Stimulated activated CD8-positive, alpha-beta memory T cell treated with anti-CD3 and anti-CD28 coated beads, Interleukin-2, amount 100 ng/mL, for 1 hour (primary cell): ENCODE data around the gene WDPCP.
"Not testable (repeated sequence)": the region's sequence is repeated elsewhere in the genome, so short reads cannot be mapped to it uniquely, and the experiment has no call there.

ENCODE experiments used
- DNase-seq, 2 donors: peaks; one replicate each; pipeline ENCODE4 v3.0.0-alpha.2; 2020; ENCODE audit warnings: low read depth in 2 of 2

Gene WDPCP

DNA sequence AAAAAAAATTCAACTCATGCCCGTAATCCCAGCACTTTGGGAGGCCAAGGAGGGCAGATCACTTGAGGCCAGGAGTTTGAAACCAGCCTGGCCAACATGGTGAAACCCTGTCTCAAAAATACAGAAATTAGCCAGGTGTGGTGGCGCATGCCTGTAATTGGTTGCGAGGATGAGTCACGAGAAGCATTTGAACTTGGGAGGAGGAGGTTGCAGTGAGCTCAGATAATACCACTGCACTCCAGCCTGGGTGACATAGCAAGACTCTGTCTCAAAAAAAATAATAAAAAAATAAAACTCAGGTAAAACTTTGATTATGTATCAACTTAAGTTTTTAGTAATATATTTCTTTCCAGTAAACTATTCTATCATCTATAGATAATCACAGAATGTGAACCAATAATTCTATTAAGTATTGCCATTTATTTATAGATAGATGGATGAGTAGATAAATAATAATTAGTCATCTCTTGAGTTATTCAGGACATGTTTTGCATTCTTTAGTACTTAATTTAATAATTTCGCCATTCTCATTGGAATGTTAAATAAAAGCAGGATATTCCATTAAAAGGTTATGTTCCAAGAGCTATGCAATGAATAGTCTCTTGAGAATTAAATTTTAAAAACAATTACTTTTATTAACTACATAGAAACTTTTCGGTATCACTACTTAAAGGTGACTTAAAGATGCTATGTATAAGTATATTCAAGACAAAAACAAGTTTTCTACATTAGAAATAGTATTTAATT is 48.7 kb downstream of the WDPCP start:
- no peak for DNase-seq

- DNase-seq = no peak
Measured at GRCh38 chr2:63538390-63538789, 49.9 kb downstream of the WDPCP start.

- no peak for DNase-seq
Measured at GRCh38 chr2:63537306-63537705, 51.0 kb downstream of the WDPCP start.

GRCh38 chr2:63530704-63531279 is 57.5 kb downstream of the WDPCP start:
- DNase-seq = no peak

GRCh38 chr2:63525905-63526304 is 62.4 kb downstream of the WDPCP start:
- DNase-seq = no peak

GRCh38 chr2:63522950-63523349 is 65.3 kb downstream of the WDPCP start:
- no peak for DNase-seq

DNA sequence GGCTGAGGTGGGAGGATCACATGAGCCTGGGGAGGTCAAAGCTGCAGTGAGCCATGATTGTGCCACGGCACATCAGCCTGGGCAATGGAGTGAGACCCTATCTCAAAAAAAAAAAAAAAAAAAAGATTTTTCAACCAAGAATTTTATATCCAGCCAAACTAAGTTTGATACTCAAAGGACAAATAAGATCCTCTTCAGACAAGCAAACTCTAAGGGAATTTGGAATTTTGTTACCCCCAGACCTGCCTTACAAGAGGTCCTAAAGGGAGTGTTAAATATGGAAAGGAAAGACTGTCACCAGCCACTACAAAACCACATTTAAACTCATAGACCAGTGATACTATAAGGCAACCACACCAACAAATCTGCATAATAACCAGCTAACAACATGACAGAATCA is 67.5 kb downstream of the WDPCP start:
- DNase-seq = no peak

- DNase-seq = no peak
Measured at GRCh38 chr2:63514781-63515180, 73.5 kb downstream of the WDPCP start.

GRCh38 chr2:63514237-63514716 is 74.0 kb downstream of the WDPCP start:
- no peak for DNase-seq

DNA sequence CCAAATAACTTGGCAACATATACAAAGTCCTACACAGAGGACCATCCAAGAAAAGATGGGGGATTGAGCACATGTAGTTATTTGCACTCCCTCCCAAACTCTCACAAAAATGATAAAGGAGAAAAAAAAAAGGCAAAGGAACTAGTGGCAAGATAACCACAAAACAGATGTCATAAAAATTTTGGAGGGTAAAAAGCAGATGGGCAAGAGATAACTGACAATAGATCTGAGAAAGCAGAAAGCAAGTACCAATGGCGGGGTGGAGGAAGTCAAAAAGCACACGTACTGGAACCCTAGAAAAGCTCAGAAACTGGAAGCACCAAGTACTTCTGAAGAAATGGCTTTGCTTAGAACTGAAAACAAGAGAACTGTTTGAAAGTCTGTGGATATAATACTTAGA is 82.0 kb downstream of the WDPCP start:
- no peak for DNase-seq

GRCh38 chr2:63503818-63504217 is 84.5 kb downstream of the WDPCP start:
- no peak for DNase-seq

GRCh38 chr2:63500398-63500797 is 87.9 kb downstream of the WDPCP start:
- no peak for DNase-seq

GRCh38 chr2:63497576-63497975 is 90.7 kb downstream of the WDPCP start:
- no peak for DNase-seq

DNA sequence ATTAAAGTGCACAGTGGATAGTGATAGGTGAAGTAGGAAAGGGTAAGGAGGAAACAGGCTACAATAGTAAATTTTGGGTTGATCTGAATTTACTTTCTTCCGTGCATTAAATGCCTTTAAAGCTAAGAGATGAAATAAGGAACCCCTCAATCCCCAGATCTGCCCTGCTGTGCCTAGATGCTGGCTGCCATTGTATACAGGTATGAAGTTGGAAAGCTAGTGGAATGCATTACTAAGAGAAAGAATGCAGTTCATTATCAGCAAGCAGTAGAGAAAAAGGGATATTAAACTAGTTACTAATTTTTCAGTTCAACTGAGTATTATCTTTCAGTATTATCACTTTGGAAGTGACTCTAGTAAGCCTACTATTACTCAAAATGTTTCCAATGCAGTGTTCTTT is 93.3 kb downstream of the WDPCP start:
- no peak for DNase-seq

DNA sequence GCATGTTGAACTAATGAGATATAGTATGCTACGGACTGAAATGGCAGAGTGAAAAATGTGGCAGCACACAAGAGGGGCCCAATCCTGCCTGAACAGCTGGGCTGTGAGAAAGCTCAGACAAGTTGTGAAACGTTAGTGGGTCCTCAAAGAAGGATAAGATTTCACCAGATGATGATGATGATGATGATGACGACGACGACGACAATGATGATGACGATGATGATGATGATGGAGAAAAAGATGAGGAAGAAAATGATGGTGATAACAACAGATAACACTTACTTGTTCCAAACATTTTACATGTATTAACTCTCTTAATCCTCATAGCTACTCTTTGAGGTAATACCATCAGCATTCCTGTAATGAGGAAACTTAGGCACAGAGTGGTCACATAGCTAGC is 94.2 kb downstream of the WDPCP start:
- DNase-seq = no peak

DNA sequence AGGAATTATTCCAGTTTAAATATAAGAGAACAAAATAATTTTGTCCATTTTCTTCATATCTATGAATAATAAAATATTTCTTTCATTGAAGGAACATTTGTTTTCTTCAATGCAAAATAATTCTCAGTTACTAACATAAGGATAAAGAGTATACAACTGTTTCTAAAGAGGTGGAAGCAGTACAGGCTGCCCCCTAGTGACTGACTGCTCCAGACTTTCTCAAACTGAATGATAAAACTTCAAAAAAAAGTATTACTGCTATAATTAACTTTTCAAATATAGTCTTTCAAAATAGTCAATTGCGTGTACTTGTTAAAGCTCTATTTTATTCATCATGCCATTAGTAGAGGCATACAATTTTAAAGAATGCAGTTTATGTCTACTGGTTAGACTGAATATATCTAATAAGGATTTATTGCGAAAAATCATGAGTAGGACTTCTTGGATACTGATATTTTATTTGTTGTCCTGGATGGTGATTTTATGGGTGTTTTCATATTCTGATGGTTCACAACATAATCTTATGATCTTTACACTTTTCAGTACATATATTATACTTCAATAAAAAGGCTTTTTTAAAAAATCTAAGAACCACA is 100.1 kb downstream of the WDPCP start:
- DNase-seq = no peak

- no peak for DNase-seq
Measured at GRCh38 chr2:63486861-63487290, 101.4 kb downstream of the WDPCP start.

DNA sequence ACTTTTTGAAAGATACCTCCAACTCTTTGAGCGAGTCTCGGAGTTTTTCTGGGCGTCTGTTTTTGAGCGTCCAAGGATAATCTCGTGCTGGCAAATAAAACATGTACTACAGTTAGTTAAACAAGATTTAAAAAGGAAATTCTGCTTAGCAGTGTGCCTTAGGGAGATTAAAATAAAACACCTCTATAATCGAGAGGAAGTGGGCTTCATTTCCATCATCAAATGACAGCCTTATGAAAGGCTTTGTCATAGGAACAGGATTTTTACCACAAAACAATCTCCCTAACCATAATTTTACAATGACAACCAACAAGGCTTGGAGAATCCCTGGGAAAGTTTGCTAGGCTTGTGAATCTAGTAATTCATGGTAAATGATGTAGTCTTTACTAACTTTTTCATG is 103.4 kb downstream of the WDPCP start:
- DNase-seq = no peak

- no peak for DNase-seq
Measured at GRCh38 chr2:63484481-63484880, 103.8 kb downstream of the WDPCP start.

GRCh38 chr2:63477686-63478085 is 110.6 kb downstream of the WDPCP start:
- no peak for DNase-seq

DNA sequence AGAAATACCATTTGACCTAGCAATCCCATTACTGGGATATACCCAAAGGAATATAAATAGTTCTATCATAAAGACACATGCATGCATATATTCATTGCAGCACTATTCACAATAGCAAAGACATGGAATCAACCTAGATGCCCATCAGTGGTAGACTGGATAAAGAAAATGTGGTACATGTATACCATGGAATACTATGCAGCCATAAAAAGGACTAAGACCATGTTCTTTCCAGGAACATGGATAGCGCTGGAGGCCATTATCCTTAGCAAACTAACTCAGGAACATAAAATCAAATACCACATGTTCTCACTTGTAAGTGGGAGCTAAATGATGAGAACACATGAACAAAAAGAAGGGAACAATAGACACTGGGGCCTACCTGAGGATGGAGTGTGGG is 119.0 kb downstream of the WDPCP start:
- DNase-seq = not testable (repeated sequence)

DNA sequence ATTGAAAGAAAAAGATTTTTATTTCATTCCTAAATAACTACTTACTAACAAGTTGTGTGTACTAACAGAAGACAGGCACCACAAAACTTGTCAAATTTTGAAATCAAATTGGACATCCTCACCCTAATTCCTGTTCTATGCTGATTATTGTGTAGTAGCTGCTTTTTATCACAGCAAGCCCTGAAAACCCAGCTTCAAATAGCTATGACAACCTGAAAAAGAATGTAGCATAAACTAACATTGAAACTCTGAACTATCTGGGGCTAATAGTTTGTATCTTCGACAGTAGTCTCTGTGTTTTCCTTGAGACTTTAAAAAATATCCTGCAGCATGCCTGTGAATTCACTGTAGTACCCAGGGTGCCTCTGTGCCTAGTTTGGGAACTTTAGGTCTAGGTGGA is 122.6 kb downstream of the WDPCP start:
- no peak for DNase-seq

- no peak for DNase-seq
Measured at GRCh38 chr2:63463142-63463541, 125.1 kb downstream of the WDPCP start.
